H1 (cell line): ENCODE measurements around the gene CTSW. TPM values are rescaled to one million over a fixed set of nuclear protein-coding genes. Genes with fewer than 3 reads are reported as not detected.

Experiments
- ASH2L ChIP-seq: fragments of 200-600, 300-600 bp; sonication (generic); IDR thresholded peaks from one replicate; pipeline ENCODE4 v1.7.1; 2017; ENCODE audit warnings: low read length
- CHD7 ChIP-seq: fragments of 300-600 bp; sonication (generic); IDR thresholded peaks from 2 replicates; pipeline ENCODE4 v1.7.1; 2012; ENCODE audit warnings: low read length, moderate library complexity, mild to moderate bottlenecking, inconsistent platforms; ENCODE audit not compliant: insufficient replicate concordance
- HDAC2 ChIP-seq, 2 experiments: fragments of 300-600 bp in 1 of 2; sonication (generic) in 1 of 2; IDR thresholded peaks; 2 replicates each; pipeline ENCODE4 v1.6.1; 2011 to 2012; ENCODE audit warnings: low read depth in 2 of 2, low read length in 2 of 2, mild to moderate bottlenecking in 2 of 2, moderate library complexity in 2 of 2, borderline replicate concordance in 1 of 2, inconsistent platforms in 1 of 2
- RFX5 ChIP-seq: IDR thresholded peaks from 2 replicates; pipeline ENCODE4 v1.6.1; 2011; ENCODE audit warnings: low read depth, low read length, improper control_type of control experiment, borderline replicate concordance
- TBP ChIP-seq: IDR thresholded peaks from 2 replicates; pipeline ENCODE4 v1.6.1; 2011; ENCODE audit warnings: low read depth, low read length, improper control_type of control experiment
- polyA plus RNA-seq, 7 experiments: library from polyadenylated mRNA; depleted of rRNA in 3 of 7; stranded (reverse) in 5 of 7; unstranded in 2 of 7; fragments of >200 nt in 5 of 7; fragments of 200-250 nt in 2 of 7; gene quantifications; 1 replicate in 5 of 7; 2 replicates in 1 of 7; 4 replicates in 1 of 7; pipeline versions ENCODE4 v1.2.1 to v1.2.3, GENCODE V29; 2011 to 2013; ENCODE audit warnings: missing spikeins in 2 of 7, mixed read lengths in 2 of 7
- total RNA-seq: library from RNA; stranded (reverse); fragmentation: NEBNext Ultra II Directional; extraction: Animal tissue kit (Norgen Biotek cat#: 25700); gene quantifications from 2 replicates; pipeline ENCODE4 v1.2.1, GENCODE V29; 2021

CTSW gene
- total and polyA plus RNA-seq, 2 of the 8 experiments (the other 6 are each of a cell fraction or from before 2014, with no cell fraction given) = not detected

- no peak for TF ChIP-seq CHD7
- no peak for TF ChIP-seq ASH2L
- TF ChIP-seq HDAC2 (IDR thresholded peaks at IDR 0.05; ENCODE audit: borderline replicate concordance in 1 of 2, low read depth in 2 of 2, low read length in 2 of 2) = no peak
- TF ChIP-seq RFX5 = no peak
- no peak for TF ChIP-seq TBP
Observed at GRCh38 chr11:65907878-65908277, 28.2 kb downstream of the CTSW start (continued).
